Measurements from ENCODE around the gene GPR42. TPM values are rescaled to one million over a fixed set of nuclear protein-coding genes. Genes with fewer than 3 reads are reported as not detected.
A peak's percentile ranks its signal among the peaks of the same experiment; 100 is the strongest.

Gene GPR42
- total and polyA plus RNA-seq, 10 of the 15 experiments (the other 5 are each of a cell fraction or from before 2014, with no cell fraction given), result 0.13 TPM; not detected in 9

GRCh38 chr19:35349614-35350521 lies 21.0 kb upstream of the GPR42 start (continued):
- TF ChIP-seq SMAD1 (IDR thresholded peaks at IDR 0.05; ENCODE audit: low read depth, partially characterized antibody) (no peak), BCL3 (IDR thresholded peaks at IDR 0.05; ENCODE audit: borderline replicate concordance, insufficient read depth, low read depth, low read length, poor library complexity, severe bottlenecking) (peak; percentile 62), SMAD5 (IDR thresholded peaks at IDR 0.05; ENCODE audit: low read depth) (no peak), RAD51 (IDR thresholded peaks at IDR 0.05) (0 out of 2 replicates have a peak, but pooled peaks have one; percentile 10), RELB (IDR thresholded peaks at IDR 0.05; ENCODE audit: low read depth) (no peak), SREBF1 (IDR thresholded peaks at IDR 0.05; ENCODE audit: low read length) (no peak), CREM (IDR thresholded peaks at IDR 0.05; ENCODE audit: low read depth) (no peak), NFYA (IDR thresholded peaks at IDR 0.05; ENCODE audit: borderline replicate concordance, low read depth, low read length) (no peak), SMARCA5 (IDR thresholded peaks at IDR 0.05) (no peak), MAX (IDR thresholded peaks at IDR 0.05; ENCODE audit: low read depth, low read length) (no peak), SIX5 (IDR thresholded peaks at IDR 0.05; ENCODE audit: low read depth, low read length, severe bottlenecking) (no peak), POLR2AphosphoS5 (IDR thresholded peaks at IDR 0.05; ENCODE audit: low read length) (peak; percentile 37; the same call in 1 of the 2 replicates), ZBED1 (IDR thresholded peaks at IDR 0.05; ENCODE audit: borderline replicate concordance) (0 out of 2 replicates have a peak, but pooled peaks have one; percentile 52), TAF1 (IDR thresholded peaks at IDR 0.05; ENCODE audit: borderline replicate concordance, low read depth, low read length) (no peak), REST (IDR thresholded peaks at IDR 0.05; ENCODE audit: low read depth, low read length) (no peak)

All from GM12878 (cell line).